Transverse colon (tissue), 3 donors: ENCODE results near the gene NRGN.

Experiments
- EP300 ChIP-seq: sonication (generic); formaldehyde crosslinking; IDR thresholded peaks from one replicate; pipeline ENCODE4 v1.6.1; 2017; ENCODE audit warnings: antibody characterized with exemption, low read depth
- TF ChIP-seq, protein P1 (sequence below), 5 experiments: fragments of 200-600 bp in 3 of 5; fragments of 450-650 bp in 2 of 5; sonication (generic) in 3 of 5; IDR thresholded peaks; 1 replicate in 2 of 5; 2 replicates in 3 of 5; pipeline ENCODE4 v1.5.1; 2016 to 2017; ENCODE audit warnings: antibody characterized with exemption in 5 of 5, inconsistent platforms in 3 of 5, mild to moderate bottlenecking in 2 of 5, moderate library complexity in 1 of 5

DNA sequence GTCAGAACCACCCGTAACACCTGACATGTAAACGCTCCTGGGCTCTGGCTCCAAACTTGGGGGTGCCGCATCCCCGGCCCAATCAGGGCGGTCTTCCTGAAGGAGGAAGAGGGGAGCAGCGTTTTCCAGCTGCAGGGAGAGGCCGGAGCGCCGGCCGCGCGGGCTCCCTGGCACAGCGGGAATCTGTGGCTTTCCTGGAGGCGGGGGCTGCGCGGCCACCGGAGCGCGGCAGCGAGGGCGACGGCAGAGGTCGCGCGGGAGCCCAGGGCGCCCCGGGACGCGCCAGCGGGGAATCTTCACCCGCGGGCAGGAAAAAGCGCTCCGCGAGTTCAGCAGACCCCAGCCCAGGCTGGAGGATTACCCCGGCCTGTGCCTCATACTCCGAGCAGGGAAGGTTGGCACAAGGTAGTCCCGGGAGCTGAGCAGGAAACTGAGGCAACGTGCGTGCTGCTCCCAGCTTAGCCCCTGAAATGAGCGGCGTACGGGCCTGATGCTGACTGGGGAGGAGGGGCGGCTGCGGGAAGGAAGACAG is 22.9 kb downstream of the NRGN start:
- TF ChIP-seq, protein P1, sequence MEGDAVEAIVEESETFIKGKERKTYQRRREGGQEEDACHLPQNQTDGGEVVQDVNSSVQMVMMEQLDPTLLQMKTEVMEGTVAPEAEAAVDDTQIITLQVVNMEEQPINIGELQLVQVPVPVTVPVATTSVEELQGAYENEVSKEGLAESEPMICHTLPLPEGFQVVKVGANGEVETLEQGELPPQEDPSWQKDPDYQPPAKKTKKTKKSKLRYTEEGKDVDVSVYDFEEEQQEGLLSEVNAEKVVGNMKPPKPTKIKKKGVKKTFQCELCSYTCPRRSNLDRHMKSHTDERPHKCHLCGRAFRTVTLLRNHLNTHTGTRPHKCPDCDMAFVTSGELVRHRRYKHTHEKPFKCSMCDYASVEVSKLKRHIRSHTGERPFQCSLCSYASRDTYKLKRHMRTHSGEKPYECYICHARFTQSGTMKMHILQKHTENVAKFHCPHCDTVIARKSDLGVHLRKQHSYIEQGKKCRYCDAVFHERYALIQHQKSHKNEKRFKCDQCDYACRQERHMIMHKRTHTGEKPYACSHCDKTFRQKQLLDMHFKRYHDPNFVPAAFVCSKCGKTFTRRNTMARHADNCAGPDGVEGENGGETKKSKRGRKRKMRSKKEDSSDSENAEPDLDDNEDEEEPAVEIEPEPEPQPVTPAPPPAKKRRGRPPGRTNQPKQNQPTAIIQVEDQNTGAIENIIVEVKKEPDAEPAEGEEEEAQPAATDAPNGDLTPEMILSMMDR (IDR thresholded peaks at IDR 0.05), result no peak
- TF ChIP-seq EP300, result no peak
